H9 (cell line): Measurements from ENCODE around the gene TASOR2. TPM values are rescaled to one million over a fixed set of nuclear protein-coding genes. Genes with fewer than 3 reads are reported as not detected.

Experiments used
- DNase-seq: peaks from one replicate; pipeline ENCODE4 v3.0.0-alpha.2; 2017
- H2AFZ ChIP-seq: one replicate; pipeline ENCODE4 v1.6.1; 2013; ENCODE audit warnings: mild to moderate bottlenecking, low read length, control low read depth, moderate library complexity
- H2AK5ac ChIP-seq: 2 replicates; pipeline ENCODE4 v1.6.1; 2013; ENCODE audit warnings: low read length, control low read depth, mixed read lengths; ENCODE audit not compliant: insufficient read length
- H2BK120ac ChIP-seq: one replicate; pipeline ENCODE4 v1.6.1; 2013; ENCODE audit warnings: low read depth, mild to moderate bottlenecking, low read length, control low read depth, inconsistent platforms; ENCODE audit not compliant: poor library complexity, severe bottlenecking
- H2BK12ac ChIP-seq: 2 replicates; pipeline ENCODE4 v1.6.1; 2013; ENCODE audit warnings: low read length, control low read depth, mixed read lengths, low read depth; ENCODE audit not compliant: insufficient read length
- H2BK15ac ChIP-seq: 2 replicates; pipeline ENCODE4 v1.6.1; 2013; ENCODE audit warnings: low read depth, low read length, control low read depth
- H2BK20ac ChIP-seq: one replicate; pipeline ENCODE4 v1.6.1; 2013; ENCODE audit warnings: low read depth, mild to moderate bottlenecking, low read length, control low read depth, inconsistent platforms; ENCODE audit not compliant: poor library complexity, severe bottlenecking
- H2BK5ac ChIP-seq: 2 replicates; pipeline ENCODE4 v1.6.1; 2013; ENCODE audit warnings: low read length, control low read depth, mixed read lengths; ENCODE audit not compliant: insufficient read length
- H3K14ac ChIP-seq: 2 replicates; pipeline ENCODE4 v1.6.1; 2013; ENCODE audit warnings: low read length, control low read depth; ENCODE audit not compliant: insufficient read depth
- H3K18ac ChIP-seq: 2 replicates; pipeline ENCODE4 v1.6.1; 2013; ENCODE audit warnings: low read depth, mild to moderate bottlenecking, mixed read lengths, low read length, control low read depth; ENCODE audit not compliant: insufficient read length
- H3K23ac ChIP-seq: 2 replicates; pipeline ENCODE4 v1.6.1; 2013; ENCODE audit warnings: low read length, control low read depth, mixed read lengths, low read depth; ENCODE audit not compliant: insufficient read length
- H3K23me2 ChIP-seq: 2 replicates; pipeline ENCODE4 v1.6.1; 2013; ENCODE audit warnings: low read depth, mild to moderate bottlenecking, mixed read lengths, low read length, control low read depth; ENCODE audit not compliant: insufficient read length, poor library complexity, severe bottlenecking
- H3K27ac ChIP-seq: 2 replicates; pipeline ENCODE4 v1.5.1; 2013; ENCODE audit warnings: low read length, control low read depth, mixed read lengths, low read depth; ENCODE audit not compliant: insufficient read length
- H3K27me3 ChIP-seq: 2 replicates; pipeline ENCODE4 v1.6.1; 2013; ENCODE audit warnings: low read length, control low read depth, inconsistent platforms; ENCODE audit not compliant: insufficient read depth
- H3K4ac ChIP-seq: 2 replicates; pipeline ENCODE4 v1.6.1; 2013; ENCODE audit warnings: low read depth, mild to moderate bottlenecking, control low read depth, inconsistent platforms, low read length, moderate library complexity
- H3K4me1 ChIP-seq: 2 replicates; pipeline ENCODE4 v1.6.1; 2013; ENCODE audit warnings: low read length, control low read depth, inconsistent platforms; ENCODE audit not compliant: insufficient read depth
- H3K4me2 ChIP-seq: 2 replicates; pipeline ENCODE4 v1.6.1; 2013; ENCODE audit warnings: low read length, control low read depth, mixed read lengths; ENCODE audit not compliant: insufficient read length, insufficient read depth
- H3K56ac ChIP-seq: 2 replicates; pipeline ENCODE4 v1.6.1; 2013; ENCODE audit warnings: low read depth, mild to moderate bottlenecking, mixed read lengths, low read length, control low read depth; ENCODE audit not compliant: insufficient read length
- H3K79me1 ChIP-seq: 2 replicates; pipeline ENCODE4 v1.6.1; 2013; ENCODE audit warnings: low read depth, mild to moderate bottlenecking, moderate library complexity, low read length, control low read depth, inconsistent platforms; ENCODE audit not compliant: insufficient read depth, poor library complexity, severe bottlenecking
- H3K79me2 ChIP-seq: 2 replicates; pipeline ENCODE4 v1.6.1; 2013; ENCODE audit warnings: low read length, control low read depth, inconsistent platforms; ENCODE audit not compliant: insufficient read depth
- H3K9ac ChIP-seq: 2 replicates; pipeline ENCODE4 v1.6.1; 2013; ENCODE audit warnings: low read length, control low read depth, mixed read lengths; ENCODE audit not compliant: insufficient read length; ENCODE audit errors: extremely low read depth
- H3K9me3 ChIP-seq: one replicate; pipeline ENCODE4 v1.6.1; 2013; ENCODE audit warnings: low read depth, low read length, inconsistent platforms; ENCODE audit not compliant: control insufficient read depth
- H3T11ph ChIP-seq: one replicate; pipeline ENCODE4 v1.6.1; 2013; ENCODE audit warnings: mild to moderate bottlenecking, low read length, control low read depth, inconsistent platforms
- H4K20me1 ChIP-seq: one replicate; pipeline ENCODE4 v1.6.1; 2013; ENCODE audit not compliant: control insufficient read depth, insufficient read length, insufficient read depth
- H4K5ac ChIP-seq: 2 replicates; pipeline ENCODE4 v1.6.1; 2013; ENCODE audit warnings: low read depth, mild to moderate bottlenecking, mixed read lengths, low read length, control low read depth; ENCODE audit not compliant: insufficient read length
- H4K8ac ChIP-seq: replicated peaks from 2 replicates; pipeline ENCODE4 v1.6.1; 2013; ENCODE audit warnings: low read length, control low read depth, mixed read lengths, low read depth; ENCODE audit not compliant: insufficient read length
- H4K91ac ChIP-seq: 2 replicates; pipeline ENCODE4 v1.6.1; 2013; ENCODE audit warnings: low read depth, mild to moderate bottlenecking, moderate library complexity, mixed read lengths, low read length, control low read depth; ENCODE audit not compliant: insufficient read length
- H3K27ac Mint-ChIP-seq, 3 experiments: 2 replicates in 2 of 3; 3 replicates in 1 of 3; pipeline ENCODE4 v1.8.0; 2020 to 2021; ENCODE audit warnings: mixed read lengths in 3 of 3, mild to moderate bottlenecking in 1 of 3, moderate library complexity in 1 of 3
- H3K27me3 Mint-ChIP-seq: 2 replicates; pipeline ENCODE4 v1.8.0; 2021; ENCODE audit warnings: low read depth, mild to moderate bottlenecking, moderate library complexity, mixed read lengths
- H3K36me3 Mint-ChIP-seq, 3 experiments: 2 replicates in 2 of 3; 3 replicates in 1 of 3; pipeline ENCODE4 v1.8.0; 2020 to 2021; ENCODE audit warnings: low read depth in 3 of 3, mixed read lengths in 3 of 3; ENCODE audit not compliant: insufficient read depth in 1 of 3
- H3K4me1 Mint-ChIP-seq, 2 experiments: 2 replicates each; pipeline ENCODE4 v1.8.0; 2020; ENCODE audit warnings: mixed read lengths in 2 of 2
- H3K4me3 Mint-ChIP-seq, 2 experiments: 2 replicates in 1 of 2; 3 replicates in 1 of 2; pipeline ENCODE4 v1.8.0; 2020 to 2021; ENCODE audit warnings: mild to moderate bottlenecking in 2 of 2, mixed read lengths in 2 of 2, moderate library complexity in 1 of 2
- H3K9me3 Mint-ChIP-seq, 2 experiments: 2 replicates in 1 of 2; 3 replicates in 1 of 2; pipeline ENCODE4 v1.8.0; 2020; ENCODE audit warnings: mild to moderate bottlenecking in 2 of 2, mixed read lengths in 2 of 2, moderate library complexity in 1 of 2
- CTCF ChIP-seq: fragments of 200-600 bp; sonication (generic); conservative IDR thresholded peaks from 3 replicates; pipeline ENCODE4 v1.8.0; 2021; ENCODE audit warnings: antibody characterized with exemption, mild to moderate bottlenecking
- WGBS: extraction: QIAGEN DNeasy Blood & Tissue Kit; methylation state at CpG from one replicate; pipeline ENCODE4 v1.1.7; 2013; ENCODE audit warnings: missing lambda C conversion rate, low lambda C conversion rate, mixed read lengths; ENCODE audit not compliant: insufficient read length; ENCODE audit errors: extremely low coverage; 5-methylcytosine and 5-hydroxymethylcytosine counted together
- total RNA-seq: library from RNA; stranded (reverse); gene quantifications from 2 replicates; pipeline ENCODE4 v1.2.1, GENCODE V29; 2021

The TASOR2 gene
- total RNA-seq, 1 experiment from 2014 or later: 64.5 TPM

DNA sequence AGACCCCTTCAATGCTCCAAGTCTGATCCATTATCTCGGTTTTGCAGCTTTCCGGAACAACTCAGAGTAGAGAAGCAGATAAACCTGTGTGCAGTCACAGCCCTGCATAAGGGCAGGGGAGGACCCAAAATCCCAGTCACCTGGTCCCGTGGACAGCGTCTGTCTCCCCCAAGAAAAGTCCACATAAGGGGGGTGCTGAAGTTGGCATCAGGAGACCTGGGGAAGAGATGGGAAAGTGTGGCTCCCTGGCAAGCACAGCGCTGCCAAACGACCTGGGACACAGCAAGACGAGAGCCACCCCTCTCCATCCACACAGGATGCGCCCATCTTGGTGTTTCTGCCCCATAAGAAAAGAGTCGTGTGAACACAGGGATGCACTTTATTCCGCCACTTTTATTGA, 46.1 kb upstream of the TASOR2 start:
- Mint-ChIP-seq H3K27me3 (no peaks in the 10 kb centered on the region), H3K36me3 (peaks cover 19 to 42% (median 34%) of the 10 kb centered on the region in 3 experiments; a peak in 6 of 7 replicates), H3K27ac (no peak overlapping the region), H3K9me3 (no peaks in the 10 kb centered on the region), H3K4me1 (no peaks in the 10 kb centered on the region), H3K4me3 (no peak overlapping the region)
- Histone ChIP-seq H3K4ac (no peak overlapping the region), H3K4me2 (no peak overlapping the region), H3K9me3 (no peaks in the 10 kb centered on the region), H3K56ac (no peak overlapping the region), H3K79me1 (no peaks in the 10 kb centered on the region), H4K8ac (no peak overlapping the region), H2BK15ac (no peak overlapping the region), H2BK5ac (no peak overlapping the region), H4K5ac (no peak overlapping the region), H3T11ph (no peak overlapping the region), H2BK120ac (no peak overlapping the region), H3K18ac (no peak overlapping the region), H4K20me1 (no peaks in the 10 kb centered on the region), H2AK5ac (no peak overlapping the region), H3K27me3 (no peaks in the 10 kb centered on the region), H3K27ac (no peak overlapping the region), H2BK12ac (no peak overlapping the region), H3K23ac (no peak overlapping the region), H3K23me2 (no peaks in the 10 kb centered on the region), H3K9ac (no peak overlapping the region), H2AFZ (no peak overlapping the region), H4K91ac (no peak overlapping the region), H3K79me2 (no peaks in the 10 kb centered on the region), H3K4me1 (no peaks in the 10 kb centered on the region), H2BK20ac (no peak overlapping the region), H3K14ac (no peak overlapping the region)
- no peak for DNase-seq
- WGBS: no CpG with 5 or more reads among the region's 10 CpGs
- no peak for TF ChIP-seq CTCF
